SK-N-SH treated with all-trans-retinoic acid at 6 μM for 48 hours (cell line): Measurements from ENCODE around the gene FBXO38.

Source experiments
- OSR1 ChIP-seq: fragments of 250-450 bp; sonication (Bioruptor Pico); IDR thresholded peaks from 2 replicates; pipeline ENCODE4 v1.8.0; 2022; ENCODE audit warnings: moderate library complexity, mild to moderate bottlenecking, inconsistent platforms
- ZFP3 ChIP-seq: fragments of 250-450 bp; sonication (Bioruptor Pico); IDR thresholded peaks from 2 replicates; pipeline ENCODE4 v1.5.0; 2020; ENCODE audit warnings: mild to moderate bottlenecking, moderate library complexity

- TF ChIP-seq OSR1 (no peak), ZFP3 (CRISPR knock-in tag) (no peak)
These were observed 102.7 kb downstream of the FBXO38 start for GRCh38 chr5:148486456-148486855.
